Panc1 (cell line): ENCODE results near the gene LRRC26. TPM values are rescaled to one million over a fixed set of nuclear protein-coding genes. Genes with fewer than 3 reads are reported as not detected.
A peak's percentile ranks its signal among the peaks of the same experiment; 100 is the strongest.

Experiments
- ATAC-seq: fragments of 200-7000 bp; cut with Tn5 transposase; 2 replicates; pipeline ENCODE4 v1.9.1; 2020; ENCODE audit warnings: mild to moderate bottlenecking, moderate library complexity
- BruUV-seq: library from RNA; stranded (reverse); fragments of 400-500 nt; replicated peaks from 2 replicates; lab custom pipeline; 2021; lab: Mats Ljungman, UMichigan
- CTCF ChIA-PET: fragments of 300-600 bp; sonication (Branson Sonifier 250); formaldehyde crosslinking; loops from one replicate; lab custom pipeline; 2022; ENCODE audit warnings: antibody characterized with exemption; lab: Charles Lee
- POLR2A ChIA-PET: fragments of 300-600 bp; sonication (Branson Sonifier 250); formaldehyde crosslinking; loops from one replicate; lab custom pipeline; 2022; ENCODE audit warnings: antibody characterized with exemption; lab: Charles Lee
- DNase-seq: peaks from one replicate; pipeline ENCODE4 v3.0.0-alpha.2; 2010; ENCODE audit warnings: low read depth, low spot score
- H3K27ac ChIP-seq: 2 replicates; pipeline ENCODE4 v1.5.1; 2011; ENCODE audit warnings: mild to moderate bottlenecking, low read length, inconsistent platforms
- H3K27me3 ChIP-seq: fragments of 200-500 bp; sonication (Bioruptor generic); 2 replicates; pipeline ENCODE4 v1.6.0; 2014; ENCODE audit warnings: low read length, inconsistent platforms; ENCODE audit not compliant: control insufficient read depth, insufficient read depth
- H3K36me3 ChIP-seq: fragments of 200-500 bp; sonication (Bioruptor generic); 2 replicates; pipeline ENCODE4 v1.5.1; 2014; ENCODE audit warnings: inconsistent platforms, mild to moderate bottlenecking, low read length, moderate library complexity; ENCODE audit not compliant: control insufficient read depth, insufficient read depth
- H3K4me1 ChIP-seq: 2 replicates; pipeline ENCODE4 v1.5.1; 2011; ENCODE audit warnings: inconsistent platforms, mild to moderate bottlenecking, low read length, moderate library complexity; ENCODE audit not compliant: control insufficient read depth, insufficient read depth
- H3K4me3 ChIP-seq, 2 experiments: 2 replicates each; pipeline ENCODE4 v1.5.1; 2011 to 2012; ENCODE audit warnings: low read depth in 2 of 2, low read length in 2 of 2, mild to moderate bottlenecking in 2 of 2, inconsistent platforms in 1 of 2, moderate library complexity in 1 of 2
- H3K9me3 ChIP-seq: fragments of 200-500 bp; sonication (Bioruptor generic); 2 replicates; pipeline ENCODE4 v1.5.1; 2014; ENCODE audit warnings: low read depth, mild to moderate bottlenecking, inconsistent platforms, low read length, moderate library complexity; ENCODE audit not compliant: control insufficient read depth, insufficient read depth
- POLR2AphosphoS5 ChIP-seq: IDR thresholded peaks from 2 replicates; pipeline ENCODE4 v1.6.1; 2012; ENCODE audit warnings: mild to moderate bottlenecking, low read depth, low read length, moderate library complexity
- SIN3A ChIP-seq: IDR thresholded peaks from 2 replicates; pipeline ENCODE4 v1.6.1; 2012; ENCODE audit warnings: low read depth, mild to moderate bottlenecking, low read length, moderate library complexity, borderline replicate concordance; ENCODE audit not compliant: insufficient read depth
- TCF7L2 ChIP-seq: IDR thresholded peaks from 2 replicates; pipeline ENCODE4 v1.6.1; 2011; ENCODE audit warnings: mild to moderate bottlenecking, low read depth, low read length, inconsistent platforms
- in situ Hi-C: cut with HindIII; loops from 2 replicates; pipeline ENCODE4 v1.10.0; 2016; ENCODE audit warnings: low sequenced_read_pairs, low pct_unique_long_range_greater_than_20kb
- intact Hi-C: fragments of 100-400 bp; cut with micrococcal nuclease; formaldehyde crosslinking; loops from one replicate; pipeline ENCODE4 v1.10.0; 2022; ENCODE audit not compliant: unreplicated experiment
- total RNA-seq: library from RNA; stranded (reverse); gene quantifications from one replicate; pipeline ENCODE4 v1.2.1, GENCODE V29; 2021; ENCODE audit not compliant: unreplicated experiment
- TF ChIP-seq, protein P1 (sequence below), 2 experiments: IDR thresholded peaks; 2 replicates each; pipeline ENCODE4 v1.6.1; 2011 to 2012; ENCODE audit warnings: low read depth in 2 of 2, control low read depth in 1 of 2, low read length in 1 of 2, mild to moderate bottlenecking in 1 of 2, moderate library complexity in 1 of 2; ENCODE audit not compliant: insufficient read depth in 1 of 2
- TF ChIP-seq, protein P2 (sequence below): fragments of 450-650 bp; IDR thresholded peaks from 2 replicates; pipeline ENCODE4 v1.5.1; 2017; ENCODE audit warnings: mild to moderate bottlenecking

Gene LRRC26
- total RNA-seq, 1 experiment from 2014 or later: 0.69 TPM

DNA sequence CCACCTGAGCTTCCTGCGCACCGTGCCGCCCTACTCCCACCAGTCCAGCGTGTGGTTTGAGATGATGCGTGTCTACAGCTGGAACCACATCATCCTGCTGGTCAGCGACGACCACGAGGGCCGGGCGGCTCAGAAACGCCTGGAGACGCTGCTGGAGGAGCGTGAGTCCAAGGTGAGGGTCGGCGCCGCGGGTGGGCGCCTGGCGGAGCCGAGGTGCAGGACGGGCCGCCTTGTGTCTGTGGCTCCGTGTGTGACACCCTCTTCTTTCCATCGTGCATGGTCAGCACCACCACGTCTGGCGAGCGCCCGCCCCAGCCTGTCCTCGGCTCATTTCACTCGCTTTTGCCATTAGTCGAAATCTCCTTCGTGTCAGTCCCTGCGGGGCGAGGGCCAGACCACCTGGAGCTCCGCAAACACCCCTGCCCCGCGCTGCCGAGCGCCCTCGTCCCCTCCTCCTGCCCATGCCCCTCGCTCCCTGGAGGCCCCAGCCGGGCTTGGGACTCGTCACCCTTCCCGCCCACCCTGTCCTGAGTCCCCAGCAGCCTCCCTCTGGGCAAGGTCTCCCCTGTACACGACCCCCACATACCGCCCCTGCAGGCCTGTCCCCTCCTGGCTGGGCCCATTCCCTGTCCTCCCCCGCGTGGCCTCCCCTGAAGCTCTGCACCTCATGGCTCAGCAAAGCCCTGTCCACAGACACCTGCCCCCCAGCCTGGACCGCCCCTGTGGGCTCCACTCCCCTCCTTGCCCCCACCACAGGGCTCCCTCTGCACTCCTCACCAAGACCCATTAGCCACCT, 23.9 kb downstream of the LRRC26 start:
- no TSS peak for BruUV-seq
- H3K9me3 ChIP-seq: no peaks in the 10 kb centered on the region
- DNase-seq (no peak), ATAC-seq (peak; percentile 51)
- no peaks in the 10 kb centered on the region for H3K4me1 ChIP-seq
- in situ Hi-C loops (no loop called here), intact Hi-C loops (no loop called here)
- H3K36me3 ChIP-seq: no peaks in the 10 kb centered on the region
- no peaks in the 10 kb centered on the region for H3K27me3 ChIP-seq
- H3K4me3 ChIP-seq: no peak overlapping the region
- TF ChIP-seq, protein P1, sequence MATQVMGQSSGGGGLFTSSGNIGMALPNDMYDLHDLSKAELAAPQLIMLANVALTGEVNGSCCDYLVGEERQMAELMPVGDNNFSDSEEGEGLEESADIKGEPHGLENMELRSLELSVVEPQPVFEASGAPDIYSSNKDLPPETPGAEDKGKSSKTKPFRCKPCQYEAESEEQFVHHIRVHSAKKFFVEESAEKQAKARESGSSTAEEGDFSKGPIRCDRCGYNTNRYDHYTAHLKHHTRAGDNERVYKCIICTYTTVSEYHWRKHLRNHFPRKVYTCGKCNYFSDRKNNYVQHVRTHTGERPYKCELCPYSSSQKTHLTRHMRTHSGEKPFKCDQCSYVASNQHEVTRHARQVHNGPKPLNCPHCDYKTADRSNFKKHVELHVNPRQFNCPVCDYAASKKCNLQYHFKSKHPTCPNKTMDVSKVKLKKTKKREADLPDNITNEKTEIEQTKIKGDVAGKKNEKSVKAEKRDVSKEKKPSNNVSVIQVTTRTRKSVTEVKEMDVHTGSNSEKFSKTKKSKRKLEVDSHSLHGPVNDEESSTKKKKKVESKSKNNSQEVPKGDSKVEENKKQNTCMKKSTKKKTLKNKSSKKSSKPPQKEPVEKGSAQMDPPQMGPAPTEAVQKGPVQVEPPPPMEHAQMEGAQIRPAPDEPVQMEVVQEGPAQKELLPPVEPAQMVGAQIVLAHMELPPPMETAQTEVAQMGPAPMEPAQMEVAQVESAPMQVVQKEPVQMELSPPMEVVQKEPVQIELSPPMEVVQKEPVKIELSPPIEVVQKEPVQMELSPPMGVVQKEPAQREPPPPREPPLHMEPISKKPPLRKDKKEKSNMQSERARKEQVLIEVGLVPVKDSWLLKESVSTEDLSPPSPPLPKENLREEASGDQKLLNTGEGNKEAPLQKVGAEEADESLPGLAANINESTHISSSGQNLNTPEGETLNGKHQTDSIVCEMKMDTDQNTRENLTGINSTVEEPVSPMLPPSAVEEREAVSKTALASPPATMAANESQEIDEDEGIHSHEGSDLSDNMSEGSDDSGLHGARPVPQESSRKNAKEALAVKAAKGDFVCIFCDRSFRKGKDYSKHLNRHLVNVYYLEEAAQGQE (IDR thresholded peaks at IDR 0.05; ENCODE audit: insufficient read depth in 1 of 2, low read depth in 2 of 2, low read length in 1 of 2): peak; percentile 72 to 81
- TF ChIP-seq SIN3A (no peak), TCF7L2 (no peak), POLR2AphosphoS5 (no peak)
- TF ChIP-seq, protein P2, sequence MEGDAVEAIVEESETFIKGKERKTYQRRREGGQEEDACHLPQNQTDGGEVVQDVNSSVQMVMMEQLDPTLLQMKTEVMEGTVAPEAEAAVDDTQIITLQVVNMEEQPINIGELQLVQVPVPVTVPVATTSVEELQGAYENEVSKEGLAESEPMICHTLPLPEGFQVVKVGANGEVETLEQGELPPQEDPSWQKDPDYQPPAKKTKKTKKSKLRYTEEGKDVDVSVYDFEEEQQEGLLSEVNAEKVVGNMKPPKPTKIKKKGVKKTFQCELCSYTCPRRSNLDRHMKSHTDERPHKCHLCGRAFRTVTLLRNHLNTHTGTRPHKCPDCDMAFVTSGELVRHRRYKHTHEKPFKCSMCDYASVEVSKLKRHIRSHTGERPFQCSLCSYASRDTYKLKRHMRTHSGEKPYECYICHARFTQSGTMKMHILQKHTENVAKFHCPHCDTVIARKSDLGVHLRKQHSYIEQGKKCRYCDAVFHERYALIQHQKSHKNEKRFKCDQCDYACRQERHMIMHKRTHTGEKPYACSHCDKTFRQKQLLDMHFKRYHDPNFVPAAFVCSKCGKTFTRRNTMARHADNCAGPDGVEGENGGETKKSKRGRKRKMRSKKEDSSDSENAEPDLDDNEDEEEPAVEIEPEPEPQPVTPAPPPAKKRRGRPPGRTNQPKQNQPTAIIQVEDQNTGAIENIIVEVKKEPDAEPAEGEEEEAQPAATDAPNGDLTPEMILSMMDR: no peak
- ChIA-PET POLR2A (no interaction called here), CTCF (interaction anchor here (0.9 kb wide), 1 partner anchor 277 kb away, joined by 8 read pairs; the partner anchor contains the start of gene NOXA1)
- H3K27ac ChIP-seq: no peak overlapping the region

DNA sequence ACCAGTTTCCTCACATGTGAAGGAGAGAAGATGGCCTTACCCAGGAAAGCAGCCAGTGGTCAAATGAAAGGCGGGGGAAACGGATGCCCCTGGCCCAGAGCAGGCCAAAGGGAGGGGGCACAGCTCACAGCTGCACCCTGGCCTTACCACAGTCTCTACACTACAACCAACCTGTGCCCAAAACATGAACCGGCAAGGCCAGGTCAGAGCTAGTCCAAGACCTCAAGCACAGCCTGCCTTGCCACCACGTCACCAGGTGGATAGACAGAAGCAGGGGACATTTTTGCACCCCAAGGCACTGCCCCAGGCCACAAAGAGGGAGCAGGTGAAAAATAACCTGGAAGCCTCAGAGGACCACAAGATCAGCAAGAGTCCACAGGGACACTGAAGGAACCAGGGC, 26.4 kb downstream of the LRRC26 start:
- H3K9me3 ChIP-seq: no peaks in the 10 kb centered on the region
- intact Hi-C loops: no loop called here
- TF ChIP-seq TCF7L2 (no peak), POLR2AphosphoS5 (no peak), SIN3A (no peak)
- TF ChIP-seq, protein P1 (IDR thresholded peaks at IDR 0.05; ENCODE audit: insufficient read depth in 1 of 2, low read depth in 2 of 2, low read length in 1 of 2): no peak
- TF ChIP-seq, protein P2: no peak
- no peak for DNase-seq
- no peaks in the 10 kb centered on the region for H3K36me3 ChIP-seq
- no peaks in the 10 kb centered on the region for H3K27me3 ChIP-seq
- H3K27ac ChIP-seq: no peak overlapping the region
- no peak overlapping the region for H3K4me3 ChIP-seq
- POLR2A ChIA-PET: interaction anchor here (0.6 kb wide), 1 partner anchor 96 kb away, joined by 3 read pairs; no protein-coding TSS in a partner anchor
- in situ Hi-C loops: no loop called here
- ATAC-seq: no peak
- H3K4me1 ChIP-seq: no peaks in the 10 kb centered on the region
- no TSS peak for BruUV-seq
- CTCF ChIA-PET: no interaction called here
